Heart right ventricle (tissue), 16 donors: ENCODE results near the gene AGPAT4. TPM values are rescaled to one million over a fixed set of nuclear protein-coding genes. Genes with fewer than 3 reads are reported as not detected.

Experiments used
- ATAC-seq, 8 donors: fragments of 200-7000 bp; cut with Tn5 transposase; one replicate each; pipeline ENCODE4 v1.9.1; 2020; ENCODE audit warnings: mild to moderate bottlenecking in 8 of 8, moderate library complexity in 8 of 8, moderate number of reproducible peaks in 1 of 8
- DNase-seq, 2 donors: peaks; one replicate each; pipeline ENCODE4 v3.0.0-alpha.2; 2020
- H3K27ac ChIP-seq, 10 donors: fragments of 200-600 bp; sonication (generic) in 2 of 10; one replicate each; pipeline versions ENCODE4 v1.5.0 to v1.8.0; 2020 to 2022; ENCODE audit warnings: mild to moderate bottlenecking in 3 of 10
- H3K27me3 ChIP-seq, 7 donors: fragments of 200-600 bp; one replicate each; pipeline ENCODE4 v1.8.0; 2021 to 2022; ENCODE audit warnings: mild to moderate bottlenecking in 2 of 7
- H3K36me3 ChIP-seq, 9 donors: fragments of 200-600 bp; sonication (generic) in 1 of 9; one replicate each; pipeline versions ENCODE4 v1.5.0 to v1.8.0; 2020 to 2022; ENCODE audit warnings: mild to moderate bottlenecking in 2 of 9
- H3K4me1 ChIP-seq, 9 donors: fragments of 200-600 bp; sonication (generic) in 1 of 9; one replicate each; pipeline versions ENCODE4 v1.5.0 to v1.8.0; 2020 to 2022; ENCODE audit warnings: mild to moderate bottlenecking in 4 of 9
- H3K4me3 ChIP-seq, 10 donors: fragments of 200-600 bp; sonication (generic) in 2 of 10; one replicate each; pipeline versions ENCODE4 v1.5.0 to v1.8.0; 2020 to 2022; ENCODE audit warnings: mild to moderate bottlenecking in 7 of 10, moderate library complexity in 2 of 10
- H3K9me3 ChIP-seq, 11 donors: fragments of 200-600 bp in 10 of 11; sonication (generic) in 2 of 11; one replicate each; pipeline versions ENCODE4 v1.5.0 to v1.8.0; 2013 to 2022; ENCODE audit warnings: mild to moderate bottlenecking in 2 of 11, control low read depth in 1 of 11, moderate library complexity in 1 of 11
- whole genome bisulfite sequencing, 2 donors: extraction: QIAGEN DNeasy Blood & Tissue Kit; methylation state at CpG; one replicate each; pipeline ENCODE4 v1.1.7; 2013; ENCODE audit warnings: inconsistent platforms in 1 of 2; 5-methylcytosine and 5-hydroxymethylcytosine counted together
- intact Hi-C, 10 donors: fragments of 100-400 bp; cut with DNase I; formaldehyde crosslinking; loops; one replicate each; pipeline versions ENCODE4 v1.11.1 to v1.14.2; 2022
- polyA plus RNA-seq, 2 donors: library from polyadenylated mRNA; stranded (reverse); fragments of 200-250 nt; gene quantifications; one replicate each; pipeline ENCODE4 v1.2.3, GENCODE V29; 2013
- total RNA-seq, 10 donors: library from RNA; stranded (reverse); fragmentation: NEBNext Ultra II Directional in 3 of 10; extraction: Animal tissue kit (Norgen Biotek cat#: 25700) in 3 of 10; gene quantifications; one replicate each; pipeline versions ENCODE4 v1.2.1 to v1.2.4, GENCODE V29; 2021 to 2023
- TF ChIP-seq, protein P1 (sequence below), 9 donors: fragments of 200-600 bp; sonication (generic) in 2 of 9; IDR thresholded peaks; one replicate each; pipeline versions ENCODE4 v1.5.0 to v1.8.0; 2021 to 2022; ENCODE audit warnings: antibody characterized with exemption in 9 of 9, mild to moderate bottlenecking in 5 of 9, moderate library complexity in 1 of 9
- donor health status: Arrhythmogenic right ventricular cardiomyopathy.
- donor health status: ischemic (EF 13 %, LVEDD 7.1; RV severe dilation, severe dysfunction).
- donor health status: healthy with polysubstance abuse.
- donor health status: DM: no; HTN: yes; CAD: no.
- donor health status: DM: no; HTN: no; CAD: no.
- donor health status: ischemic (EF 25% LVEDD 6.9; RV normal size, moderate dysfunction).
- donor health status: ischemic (EF 25% LVEDD 5.7; RV mildly dilated, moderate dysfunction).
- donor health status: healthy.
- donor health status: DM: yes; HTN: yes; CAD: no.
- donor health status: Ischemic cardiomyopathy.
- donor health status: ischemic (EF 35%, LVEDD 5.7; RV mildly dilated, moderate dysfunction).
- donor health status: nonischemic (EF 11% LVEDD 7.7; RV severe dilation, severe dysfunction).
- donor health status: DM: yes; HTN: yes; CAD: no.
- donor health status: PGD.
- donor health status: ischemic (EF 29% LVEDD 5.4; RV normal size, mild dysfunction).
- donor health status: nonischemic (EF 23%, LVEDD 6.1; RV moderate dilation, normal function).

The AGPAT4 gene
- total and polyA plus RNA-seq, 12 donors: 1.2 to 3.8 (median 1.6) TPM

DNA sequence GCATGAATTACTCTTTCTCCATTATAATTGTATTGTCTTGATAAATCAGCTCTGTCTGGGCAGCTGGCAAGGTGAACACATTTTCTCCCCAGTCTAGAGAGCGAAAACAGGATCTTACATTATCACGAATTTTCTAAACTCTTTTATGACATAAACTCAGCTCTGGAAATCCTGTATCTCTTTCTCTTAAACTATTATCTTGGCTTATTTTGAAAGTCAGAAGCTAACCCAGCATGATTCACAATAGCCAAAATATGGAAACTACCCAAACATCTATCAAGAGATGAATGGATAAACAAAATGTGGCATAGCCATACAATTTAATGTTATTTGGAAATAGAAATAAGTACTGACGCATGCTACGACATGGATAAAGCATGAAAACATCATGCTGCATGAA is 25.9 kb upstream of the AGPAT4 start:
- TF ChIP-seq, protein P1, sequence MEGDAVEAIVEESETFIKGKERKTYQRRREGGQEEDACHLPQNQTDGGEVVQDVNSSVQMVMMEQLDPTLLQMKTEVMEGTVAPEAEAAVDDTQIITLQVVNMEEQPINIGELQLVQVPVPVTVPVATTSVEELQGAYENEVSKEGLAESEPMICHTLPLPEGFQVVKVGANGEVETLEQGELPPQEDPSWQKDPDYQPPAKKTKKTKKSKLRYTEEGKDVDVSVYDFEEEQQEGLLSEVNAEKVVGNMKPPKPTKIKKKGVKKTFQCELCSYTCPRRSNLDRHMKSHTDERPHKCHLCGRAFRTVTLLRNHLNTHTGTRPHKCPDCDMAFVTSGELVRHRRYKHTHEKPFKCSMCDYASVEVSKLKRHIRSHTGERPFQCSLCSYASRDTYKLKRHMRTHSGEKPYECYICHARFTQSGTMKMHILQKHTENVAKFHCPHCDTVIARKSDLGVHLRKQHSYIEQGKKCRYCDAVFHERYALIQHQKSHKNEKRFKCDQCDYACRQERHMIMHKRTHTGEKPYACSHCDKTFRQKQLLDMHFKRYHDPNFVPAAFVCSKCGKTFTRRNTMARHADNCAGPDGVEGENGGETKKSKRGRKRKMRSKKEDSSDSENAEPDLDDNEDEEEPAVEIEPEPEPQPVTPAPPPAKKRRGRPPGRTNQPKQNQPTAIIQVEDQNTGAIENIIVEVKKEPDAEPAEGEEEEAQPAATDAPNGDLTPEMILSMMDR (IDR thresholded peaks at IDR 0.05): no peak
- Histone ChIP-seq H3K27me3 (no peaks in the 10 kb centered on the region), H3K27ac (no peak overlapping the region), H3K9me3 (no peaks in the 10 kb centered on the region), H3K4me3 (no peak overlapping the region), H3K4me1 (peaks cover 0 to 8% (median 0%) of the 10 kb centered on the region in 9 donors), H3K36me3 (no peaks in the 10 kb centered on the region)
- ATAC-seq (no peak), DNase-seq (no peak)
- WGBS, 2 donors: 93 to 95% methylated on average over 4 of the region's 4 CpGs
- intact Hi-C loops: no loop called here

DNA sequence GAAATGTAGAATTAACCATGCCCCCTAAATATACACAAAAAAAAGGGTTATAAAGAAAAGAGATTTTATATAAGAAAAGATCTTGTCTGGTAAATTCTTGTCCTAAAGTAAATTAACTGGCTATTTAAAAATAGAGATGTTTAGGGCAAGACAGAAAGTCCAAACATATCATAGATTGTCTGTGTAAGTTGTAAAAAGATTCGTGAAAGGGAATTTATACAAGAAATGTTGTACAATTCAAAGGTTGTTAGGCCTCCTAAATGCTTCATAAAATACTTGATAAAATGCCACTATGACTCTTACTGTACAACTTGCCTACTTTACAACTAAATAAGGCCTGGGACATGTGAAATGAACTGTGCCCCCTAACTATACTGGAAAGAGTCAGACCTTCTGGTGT is 21.9 kb upstream of the AGPAT4 start:
- Histone ChIP-seq H3K4me3 (no peak overlapping the region), H3K27me3 (no peaks in the 10 kb centered on the region), H3K9me3 (no peaks in the 10 kb centered on the region), H3K27ac (no peak overlapping the region), H3K36me3 (no peaks in the 10 kb centered on the region), H3K4me1 (peaks cover 0 to 2% (median 0%) of the 10 kb centered on the region in 9 donors)
- intact Hi-C loops: no loop called here
- 93 to 98% methylated on average over 1 of the region's 1 CpG for WGBS, 2 donors
- ATAC-seq (no peak), DNase-seq (no peak)
- TF ChIP-seq, protein P1 (IDR thresholded peaks at IDR 0.05): no peak

DNA sequence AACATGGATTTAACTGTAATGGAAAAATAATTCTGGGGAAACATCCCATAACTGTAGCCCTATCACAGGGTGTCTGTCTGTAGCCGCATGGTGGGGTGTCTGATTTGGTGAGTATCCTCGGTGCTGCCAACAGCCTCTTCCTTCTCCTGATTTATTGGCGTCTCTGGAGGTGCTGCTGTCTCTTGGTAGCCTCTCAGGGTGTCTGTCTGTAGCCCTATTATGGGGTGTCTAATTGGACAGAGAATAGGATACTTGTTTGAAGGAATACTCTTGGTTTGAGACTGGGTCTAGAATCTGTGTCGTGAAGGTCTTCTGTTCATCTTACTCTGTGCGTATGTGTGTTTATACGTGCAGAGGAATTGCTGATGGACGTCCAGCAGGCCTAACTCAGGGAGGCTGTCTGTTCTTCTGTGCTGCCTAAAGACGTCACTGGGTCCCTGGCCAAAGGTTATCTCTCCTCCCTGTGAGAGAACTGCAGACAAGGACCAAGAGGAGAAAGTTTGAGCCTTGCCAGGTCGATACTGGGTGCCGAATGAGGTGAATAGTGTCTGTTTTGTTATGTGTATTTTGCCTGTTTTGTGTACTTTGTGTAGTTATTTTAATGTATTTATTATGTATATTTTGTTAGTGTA is 18.9 kb upstream of the AGPAT4 start:
- no peak for ATAC-seq
- DNase-seq: no peak

DNA sequence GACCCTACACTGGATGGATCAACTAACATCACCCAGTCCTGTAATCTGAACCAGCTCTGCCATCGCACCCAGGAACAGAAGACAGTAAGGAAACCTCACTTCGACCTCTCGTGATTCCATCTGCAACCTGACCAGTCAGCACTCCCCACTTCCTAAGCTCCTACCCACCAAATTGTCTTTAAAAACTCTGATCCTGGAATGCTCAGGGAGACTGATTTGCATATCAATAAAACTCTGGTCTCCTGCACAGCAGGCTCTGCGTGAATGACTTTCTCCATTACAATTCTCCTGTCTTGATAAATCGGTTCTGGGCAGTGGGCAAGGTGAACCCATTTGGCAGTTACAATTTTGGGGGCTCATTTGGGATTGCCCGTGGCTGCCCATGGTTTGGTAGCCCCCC is 18.3 kb upstream of the AGPAT4 start:
- no peak for DNase-seq
- 93% methylated on average over 6 of the region's 6 CpGs for WGBS, 2 donors
- intact Hi-C loops: no loop called here
- ATAC-seq: no peak
- no peaks in the 10 kb centered on the region for H3K4me1 ChIP-seq
- H3K9me3 ChIP-seq: no peaks in the 10 kb centered on the region
- no peak overlapping the region for H3K4me3 ChIP-seq
- H3K27ac ChIP-seq: no peak overlapping the region
- H3K36me3 ChIP-seq: no peaks in the 10 kb centered on the region
- TF ChIP-seq, protein P1 (IDR thresholded peaks at IDR 0.05): no peak
- no peaks in the 10 kb centered on the region for H3K27me3 ChIP-seq

More for the DNA sequence above, 18.9 kb upstream of the AGPAT4 start:
- TF ChIP-seq, protein P1 (IDR thresholded peaks at IDR 0.05): no peak
- no peaks in the 10 kb centered on the region for H3K9me3 ChIP-seq
- 70 to 78% methylated on average over 10 of the region's 10 CpGs for WGBS, 2 donors
- intact Hi-C loops: no loop called here
- no peaks in the 10 kb centered on the region for H3K27me3 ChIP-seq
- H3K36me3 ChIP-seq: no peaks in the 10 kb centered on the region
- H3K4me1 ChIP-seq: no peaks in the 10 kb centered on the region
- H3K4me3 ChIP-seq: no peak overlapping the region
- H3K27ac ChIP-seq: no peak overlapping the region
